Colonic mucosa (tissue), 4 donors: ENCODE results near the gene FES. TPM values are rescaled to one million over a fixed set of nuclear protein-coding genes. Genes with fewer than 3 reads are reported as not detected.

Source experiments
- DNase-seq: peaks from one replicate; pipeline ENCODE4 v3.0.0-alpha.2; 2020
- H3K27ac ChIP-seq: fragments of 200-600 bp; one replicate; pipeline ENCODE4 v1.8.0; 2021
- H3K27me3 ChIP-seq: fragments of 200-600 bp; one replicate; pipeline ENCODE4 v1.8.0; 2021
- H3K36me3 ChIP-seq: fragments of 200-600 bp; one replicate; pipeline ENCODE4 v1.8.0; 2021
- H3K4me1 ChIP-seq: fragments of 200-600 bp; one replicate; pipeline ENCODE4 v1.8.0; 2021; ENCODE audit warnings: mild to moderate bottlenecking
- H3K4me3 ChIP-seq: fragments of 200-600 bp; one replicate; pipeline ENCODE4 v1.8.0; 2021
- H3K9ac ChIP-seq, 2 donors: one replicate each; pipeline ENCODE4 v1.7.0; 2013; ENCODE audit warnings: control low read depth in 2 of 2, low read depth in 2 of 2, low read length in 2 of 2
- H3K9me3 ChIP-seq: fragments of 200-600 bp; one replicate; pipeline ENCODE4 v1.8.0; 2021
- CTCF ChIP-seq: fragments of 200-600 bp; IDR thresholded peaks from one replicate; pipeline ENCODE4 v1.8.0; 2022; ENCODE audit warnings: antibody characterized with exemption, mild to moderate bottlenecking
- intact Hi-C: fragments of 100-400 bp; cut with DNase I; formaldehyde crosslinking; loops from one replicate; pipeline ENCODE4 v1.14.1; 2022
- total RNA-seq, 2 donors: library from RNA; stranded (reverse); fragmentation: NEBNext Ultra II Directional in 1 of 2; extraction: Animal tissue kit (Norgen Biotek cat#: 25700) in 1 of 2; gene quantifications; one replicate each; pipeline ENCODE4 v1.2.1, GENCODE V29; 2021
- donor health status: healthy.
- donor health status: DM: no; HTN: no; CAD: no.
- donor health status: DM: no; HTN: no; CAD: no.

FES gene
- total RNA-seq, 2 donors from 2014 or later = 6.5 to 8.8 TPM

- Histone ChIP-seq H3K36me3 (no peaks in the 10 kb centered on the region), H3K9ac (peak overlapping the region in 1 of 2 donors; percentile 12), H3K9me3 (no peaks in the 10 kb centered on the region), H3K4me3 (no peak overlapping the region), H3K27me3 (no peaks in the 10 kb centered on the region), H3K4me1 (peaks cover 11% of the 10 kb centered on the region), H3K27ac (no peak overlapping the region)
- intact Hi-C loops = no loop called here
- TF ChIP-seq CTCF = no peak
- no peak for DNase-seq
Measured at GRCh38 chr15:90838544-90838943, 45.8 kb upstream of the FES start.

- peak; percentile 75 for DNase-seq
- no peak for TF ChIP-seq CTCF
- Histone ChIP-seq H3K27ac (peak overlapping the region; percentile 93), H3K4me3 (peak overlapping the region; percentile 27), H3K9ac (peak overlapping the region; percentile 62 to 73), H3K27me3 (no peaks in the 10 kb centered on the region), H3K36me3 (no peaks in the 10 kb centered on the region), H3K4me1 (peaks cover 11% of the 10 kb centered on the region), H3K9me3 (no peaks in the 10 kb centered on the region)
- intact Hi-C loops = no loop called here
Measured at GRCh38 chr15:90839187-90840071, 44.9 kb upstream of the FES start.

GRCh38 chr15:90840157-90840855 lies 44.0 kb upstream of the FES start:
- peak overlapping the region; percentile 27 for H3K4me3 ChIP-seq
- intact Hi-C loops = no loop called here
- H3K9me3 ChIP-seq = no peaks in the 10 kb centered on the region
- H3K9ac ChIP-seq = peak overlapping the region; percentile 62 to 73
- peak overlapping the region; percentile 93 for H3K27ac ChIP-seq
- TF ChIP-seq CTCF = no peak
- no peaks in the 10 kb centered on the region for H3K36me3 ChIP-seq
- H3K4me1 ChIP-seq = peaks cover 11% of the 10 kb centered on the region
- no peaks in the 10 kb centered on the region for H3K27me3 ChIP-seq
- no peak for DNase-seq

GRCh38 chr15:90840954-90841353 lies 43.4 kb upstream of the FES start:
- H3K27me3 ChIP-seq = no peaks in the 10 kb centered on the region
- H3K4me3 ChIP-seq = no peak overlapping the region
- peaks cover 11% of the 10 kb centered on the region for H3K4me1 ChIP-seq
- intact Hi-C loops = no loop called here
- no peak overlapping the region for H3K27ac ChIP-seq
- H3K9ac ChIP-seq = no peak overlapping the region
- DNase-seq = no peak
- H3K36me3 ChIP-seq = no peaks in the 10 kb centered on the region
- H3K9me3 ChIP-seq = no peaks in the 10 kb centered on the region
- TF ChIP-seq CTCF = no peak

GRCh38 chr15:90844696-90845095 lies 39.6 kb upstream of the FES start:
- Histone ChIP-seq H3K27ac (no peak overlapping the region), H3K9me3 (no peaks in the 10 kb centered on the region), H3K4me3 (no peak overlapping the region), H3K9ac (no peak overlapping the region), H3K4me1 (peaks cover 6% of the 10 kb centered on the region), H3K27me3 (no peaks in the 10 kb centered on the region), H3K36me3 (no peaks in the 10 kb centered on the region)
- intact Hi-C loops = no loop called here
- TF ChIP-seq CTCF = no peak
- DNase-seq = no peak
